KMS-11 (cell line): ENCODE data around the gene NKAIN2.

Experiments
- H2AFZ ChIP-seq: fragments of 200-600 bp; sonication (generic); 2 replicates; pipeline ENCODE4 v1.6.1; 2016; ENCODE audit warnings: antibody characterized with exemption, mixed run types, low read depth
- H3K27ac ChIP-seq: fragments of 200-600 bp; sonication (generic); 2 replicates; pipeline ENCODE4 v1.6.1; 2016; ENCODE audit warnings: mild to moderate bottlenecking, mixed run types
- H3K27me3 ChIP-seq: fragments of 200-600 bp; sonication (generic); 2 replicates; pipeline ENCODE4 v1.6.1; 2017; ENCODE audit warnings: mild to moderate bottlenecking, low read depth, mixed run types, moderate library complexity; ENCODE audit not compliant: insufficient read depth
- H3K36me3 ChIP-seq: fragments of 200-600 bp; sonication (generic); 2 replicates; pipeline ENCODE4 v1.6.1; 2017; ENCODE audit warnings: mild to moderate bottlenecking, mixed run types; ENCODE audit not compliant: insufficient read depth
- H3K4me1 ChIP-seq: fragments of 200-600 bp; sonication (generic); 2 replicates; pipeline ENCODE4 v1.6.1; 2016; ENCODE audit warnings: mild to moderate bottlenecking, low read depth, mixed run types; ENCODE audit not compliant: poor library complexity, severe bottlenecking
- H3K4me2 ChIP-seq: fragments of 200-600 bp; sonication (generic); 2 replicates; pipeline ENCODE4 v1.7.0; 2016; ENCODE audit warnings: mild to moderate bottlenecking, mixed run types
- H3K4me3 ChIP-seq: fragments of 200-600 bp; sonication (generic); IDR thresholded peaks from 2 replicates; pipeline ENCODE4 v1.6.1; 2017; ENCODE audit warnings: low read depth, low read length, mixed read lengths; ENCODE audit not compliant: insufficient read depth
- H3K79me2 ChIP-seq: fragments of 200-600 bp; sonication (generic); 2 replicates; pipeline ENCODE4 v1.6.1; 2016; ENCODE audit warnings: low read depth, mixed run types; ENCODE audit not compliant: insufficient read depth
- H3K9ac ChIP-seq: fragments of 200-600 bp; sonication (generic); 2 replicates; pipeline ENCODE4 v1.6.1; 2016; ENCODE audit warnings: mild to moderate bottlenecking, mixed run types
- H4K20me1 ChIP-seq: fragments of 200-600 bp; sonication (generic); 2 replicates; pipeline ENCODE4 v1.6.1; 2016; ENCODE audit warnings: mild to moderate bottlenecking, mixed run types; ENCODE audit not compliant: insufficient read depth
- TF ChIP-seq, protein P1 (sequence below): fragments of 200-600 bp; sonication (generic); conservative IDR thresholded peaks from 2 replicates; pipeline ENCODE4 v1.6.1; 2017; ENCODE audit warnings: low read depth, mild to moderate bottlenecking, antibody characterized with exemption, low read length, moderate library complexity, mixed read lengths

NKAIN2 gene

GRCh38 chr6:123802697-123803503 lies 765 bp upstream of the NKAIN2 start:
- no peak overlapping the region for H3K9ac ChIP-seq
- no peaks in the 10 kb centered on the region for H3K27me3 ChIP-seq
- H3K79me2 ChIP-seq, result no peaks in the 10 kb centered on the region
- no peaks in the 10 kb centered on the region for H4K20me1 ChIP-seq
- no peak overlapping the region for H3K4me3 ChIP-seq
- no peaks in the 10 kb centered on the region for H3K36me3 ChIP-seq
- peaks cover 5% of the 10 kb centered on the region for H3K4me1 ChIP-seq
- TF ChIP-seq, protein P1, sequence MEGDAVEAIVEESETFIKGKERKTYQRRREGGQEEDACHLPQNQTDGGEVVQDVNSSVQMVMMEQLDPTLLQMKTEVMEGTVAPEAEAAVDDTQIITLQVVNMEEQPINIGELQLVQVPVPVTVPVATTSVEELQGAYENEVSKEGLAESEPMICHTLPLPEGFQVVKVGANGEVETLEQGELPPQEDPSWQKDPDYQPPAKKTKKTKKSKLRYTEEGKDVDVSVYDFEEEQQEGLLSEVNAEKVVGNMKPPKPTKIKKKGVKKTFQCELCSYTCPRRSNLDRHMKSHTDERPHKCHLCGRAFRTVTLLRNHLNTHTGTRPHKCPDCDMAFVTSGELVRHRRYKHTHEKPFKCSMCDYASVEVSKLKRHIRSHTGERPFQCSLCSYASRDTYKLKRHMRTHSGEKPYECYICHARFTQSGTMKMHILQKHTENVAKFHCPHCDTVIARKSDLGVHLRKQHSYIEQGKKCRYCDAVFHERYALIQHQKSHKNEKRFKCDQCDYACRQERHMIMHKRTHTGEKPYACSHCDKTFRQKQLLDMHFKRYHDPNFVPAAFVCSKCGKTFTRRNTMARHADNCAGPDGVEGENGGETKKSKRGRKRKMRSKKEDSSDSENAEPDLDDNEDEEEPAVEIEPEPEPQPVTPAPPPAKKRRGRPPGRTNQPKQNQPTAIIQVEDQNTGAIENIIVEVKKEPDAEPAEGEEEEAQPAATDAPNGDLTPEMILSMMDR, result peak; percentile 72
- H3K27ac ChIP-seq, result no peak overlapping the region
- peak overlapping the region; percentile 73 for H2AFZ ChIP-seq
- H3K4me2 ChIP-seq, result peak overlapping the region; percentile 57

DNA sequence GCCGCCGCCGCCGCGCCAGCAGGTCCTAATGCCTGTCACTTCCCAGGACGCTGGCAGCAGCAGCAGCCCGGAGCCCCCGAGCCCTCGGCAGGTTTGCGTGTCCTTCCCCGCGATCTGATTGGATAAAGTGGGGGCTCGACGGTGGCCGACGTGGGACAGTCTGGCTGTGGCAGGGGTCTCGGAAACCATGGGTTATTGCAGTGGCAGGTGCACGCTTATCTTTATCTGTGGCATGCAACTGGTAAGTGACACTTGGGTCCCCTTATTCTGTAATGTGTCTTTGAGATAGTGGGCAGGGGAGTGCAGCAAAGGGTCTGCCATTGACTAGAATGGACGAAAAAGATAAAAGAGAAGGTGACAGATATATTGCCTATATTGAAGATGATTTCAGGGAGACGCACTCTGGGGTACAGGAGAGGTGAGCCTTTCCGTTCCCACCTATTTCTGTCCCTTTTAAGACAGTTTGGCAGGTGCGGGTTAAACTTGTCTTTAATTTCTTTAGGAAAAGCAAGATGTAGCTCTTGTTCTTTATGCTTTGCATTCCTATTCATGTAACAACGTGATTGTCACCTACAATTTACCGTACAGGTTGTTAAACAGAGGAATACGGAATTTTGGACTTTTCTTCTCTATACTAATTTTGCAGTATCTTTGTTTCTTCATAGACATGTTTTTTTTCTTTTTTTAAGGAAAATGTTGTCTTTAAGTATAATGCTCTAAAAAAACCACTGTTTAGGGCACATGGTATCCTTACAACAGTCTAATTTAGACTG lies 535 bp downstream of the NKAIN2 start:
- H3K27ac ChIP-seq, result no peak overlapping the region
- H3K4me1 ChIP-seq, result peaks cover 17% of the 10 kb centered on the region
- H3K4me3 ChIP-seq, result no peak overlapping the region
- H3K79me2 ChIP-seq, result no peaks in the 10 kb centered on the region
- H2AFZ ChIP-seq, result peak overlapping the region; percentile 57
- no peaks in the 10 kb centered on the region for H3K27me3 ChIP-seq
- TF ChIP-seq, protein P1, result no peak
- H3K4me2 ChIP-seq, result peak overlapping the region; percentile 60; the same call in 1 of the 2 replicates
- H3K36me3 ChIP-seq, result no peaks in the 10 kb centered on the region
- no peaks in the 10 kb centered on the region for H4K20me1 ChIP-seq
- H3K9ac ChIP-seq, result no peak overlapping the region

DNA sequence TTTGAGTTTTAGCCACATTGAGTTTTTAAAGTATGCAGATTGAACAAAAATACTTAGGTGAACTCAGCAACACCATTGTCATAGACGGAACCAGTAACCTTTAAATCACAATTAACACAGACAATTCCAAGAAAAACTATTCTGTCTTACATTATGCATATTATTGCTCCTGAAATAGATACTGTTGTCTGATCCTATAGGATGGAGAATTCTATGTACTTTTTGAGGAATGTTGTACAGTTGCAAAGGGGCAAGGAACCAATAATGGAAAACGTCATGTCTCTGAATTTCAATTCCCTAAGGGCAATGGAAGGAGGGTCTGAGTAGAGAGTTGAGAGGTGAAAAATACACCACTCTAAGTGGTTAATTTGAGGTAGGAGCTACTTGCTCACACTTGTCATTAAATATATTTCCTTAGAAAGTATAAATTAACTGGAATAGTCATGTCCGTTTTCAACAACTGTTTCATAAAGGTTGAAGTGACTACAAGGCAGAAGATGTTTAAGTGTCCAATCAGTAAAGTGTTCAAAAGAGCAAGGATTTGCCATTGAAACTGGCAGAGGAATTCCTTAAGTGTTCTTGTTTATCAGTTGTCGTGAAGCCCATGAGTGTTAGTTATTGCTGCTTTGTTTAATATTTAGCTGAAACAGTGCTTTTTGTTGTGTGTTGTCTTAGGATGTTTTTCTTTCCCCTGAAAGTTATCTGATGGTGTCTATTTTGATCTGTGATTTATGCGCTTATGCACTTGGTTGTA lies 1.3 kb downstream of the NKAIN2 start:
- H3K4me1 ChIP-seq, result peaks cover 17% of the 10 kb centered on the region
- H2AFZ ChIP-seq, result no peak overlapping the region
- H3K4me3 ChIP-seq, result no peak overlapping the region
- no peak overlapping the region for H3K27ac ChIP-seq
- H3K9ac ChIP-seq, result no peak overlapping the region
- TF ChIP-seq, protein P1, result no peak
- no peaks in the 10 kb centered on the region for H3K27me3 ChIP-seq
- no peaks in the 10 kb centered on the region for H3K36me3 ChIP-seq
- no peak overlapping the region for H3K4me2 ChIP-seq
- no peaks in the 10 kb centered on the region for H3K79me2 ChIP-seq
- no peaks in the 10 kb centered on the region for H4K20me1 ChIP-seq

DNA sequence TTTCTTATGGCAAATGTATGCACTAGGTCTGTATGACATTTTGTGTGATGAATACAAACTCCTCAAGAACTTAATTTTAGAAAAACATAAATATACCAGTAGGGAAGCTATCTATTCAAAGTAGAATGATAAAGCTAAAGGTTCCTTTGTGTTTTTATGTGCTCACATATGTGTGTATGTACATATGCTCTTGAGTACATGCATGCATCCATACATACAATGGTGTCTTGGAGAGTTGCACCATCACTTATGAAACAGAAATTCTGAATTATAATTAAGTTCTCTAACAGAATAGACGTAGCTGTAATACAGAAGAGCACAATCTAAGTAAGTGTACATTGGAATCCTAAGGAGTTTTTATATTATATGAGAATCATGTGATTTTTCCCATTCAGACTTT lies 2.3 kb downstream of the NKAIN2 start:
- Histone ChIP-seq H3K4me1 (peaks cover 17% of the 10 kb centered on the region), H4K20me1 (no peaks in the 10 kb centered on the region), H3K4me2 (no peak overlapping the region), H3K9ac (no peak overlapping the region), H2AFZ (no peak overlapping the region), H3K27me3 (no peaks in the 10 kb centered on the region), H3K36me3 (no peaks in the 10 kb centered on the region), H3K27ac (no peak overlapping the region), H3K79me2 (no peaks in the 10 kb centered on the region), H3K4me3 (no peak overlapping the region)
- TF ChIP-seq, protein P1, result no peak
